VCaP (cell line): ENCODE measurements around the gene SLC16A2.
"Not testable (repeated sequence)": the region's sequence is repeated elsewhere in the genome, so short reads cannot be mapped to it uniquely, and the experiment has no call there.

Source experiments
- H3K27ac ChIP-seq: fragments of 450-650 bp; 2 replicates; pipeline ENCODE4 v1.5.1; 2017
- TF ChIP-seq, protein P1 (sequence below): fragments of 450-650 bp; conservative IDR thresholded peaks from 2 replicates; pipeline ENCODE4 v1.5.1; 2017; ENCODE audit warnings: mild to moderate bottlenecking, moderate library complexity

SLC16A2 gene

GRCh38 chrX:74506317-74507115, 85.2 kb downstream of the SLC16A2 start:
- TF ChIP-seq, protein P1, sequence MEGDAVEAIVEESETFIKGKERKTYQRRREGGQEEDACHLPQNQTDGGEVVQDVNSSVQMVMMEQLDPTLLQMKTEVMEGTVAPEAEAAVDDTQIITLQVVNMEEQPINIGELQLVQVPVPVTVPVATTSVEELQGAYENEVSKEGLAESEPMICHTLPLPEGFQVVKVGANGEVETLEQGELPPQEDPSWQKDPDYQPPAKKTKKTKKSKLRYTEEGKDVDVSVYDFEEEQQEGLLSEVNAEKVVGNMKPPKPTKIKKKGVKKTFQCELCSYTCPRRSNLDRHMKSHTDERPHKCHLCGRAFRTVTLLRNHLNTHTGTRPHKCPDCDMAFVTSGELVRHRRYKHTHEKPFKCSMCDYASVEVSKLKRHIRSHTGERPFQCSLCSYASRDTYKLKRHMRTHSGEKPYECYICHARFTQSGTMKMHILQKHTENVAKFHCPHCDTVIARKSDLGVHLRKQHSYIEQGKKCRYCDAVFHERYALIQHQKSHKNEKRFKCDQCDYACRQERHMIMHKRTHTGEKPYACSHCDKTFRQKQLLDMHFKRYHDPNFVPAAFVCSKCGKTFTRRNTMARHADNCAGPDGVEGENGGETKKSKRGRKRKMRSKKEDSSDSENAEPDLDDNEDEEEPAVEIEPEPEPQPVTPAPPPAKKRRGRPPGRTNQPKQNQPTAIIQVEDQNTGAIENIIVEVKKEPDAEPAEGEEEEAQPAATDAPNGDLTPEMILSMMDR = no peak
- H3K27ac ChIP-seq = no peak overlapping the region

DNA sequence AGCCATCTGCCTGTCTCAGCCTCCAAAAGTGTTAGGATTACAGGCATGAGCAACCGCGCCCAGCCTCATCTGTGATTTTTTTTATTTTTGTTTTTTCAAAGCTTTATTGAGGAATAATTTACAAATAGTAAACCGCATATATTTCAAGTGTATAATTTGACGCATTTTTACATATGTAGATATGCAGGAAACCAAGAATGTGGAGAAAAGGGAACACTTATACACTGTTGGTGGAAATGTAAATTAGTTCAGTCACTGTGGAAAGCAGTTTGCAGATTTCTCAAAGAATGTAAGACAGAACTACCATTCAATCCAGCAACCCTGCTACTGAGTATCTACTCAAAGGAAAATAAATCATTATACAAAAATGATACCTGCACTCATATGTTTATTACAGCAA, 85.9 kb downstream of the SLC16A2 start:
- no peak overlapping the region for H3K27ac ChIP-seq

DNA sequence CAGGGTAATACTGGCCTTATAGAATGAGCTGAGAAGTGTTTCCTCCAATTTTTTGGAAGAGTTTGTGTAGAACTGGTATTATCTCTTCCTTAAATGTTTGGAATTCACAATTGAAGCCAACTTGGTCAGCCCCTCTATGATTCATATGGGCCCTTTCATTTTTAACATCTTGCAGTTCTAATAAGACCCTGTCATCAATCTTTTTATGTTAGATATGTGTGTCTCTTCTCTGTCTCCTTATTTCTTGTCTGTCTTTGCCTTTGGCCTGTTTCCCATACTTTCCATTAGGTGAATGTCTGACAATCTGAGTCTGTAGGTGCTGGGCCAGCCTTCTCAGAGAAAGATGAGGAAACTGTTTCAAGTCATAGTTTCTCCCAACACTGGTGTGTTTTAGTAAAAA, 88.7 kb downstream of the SLC16A2 start:
- no peak overlapping the region for H3K27ac ChIP-seq
- TF ChIP-seq, protein P1 = no peak

More for the DNA sequence above, 85.9 kb downstream of the SLC16A2 start:
- TF ChIP-seq, protein P1 = no peak

GRCh38 chrX:74510401-74510800, 89.1 kb downstream of the SLC16A2 start:
- TF ChIP-seq, protein P1 = no peak
- H3K27ac ChIP-seq = no peak overlapping the region

DNA sequence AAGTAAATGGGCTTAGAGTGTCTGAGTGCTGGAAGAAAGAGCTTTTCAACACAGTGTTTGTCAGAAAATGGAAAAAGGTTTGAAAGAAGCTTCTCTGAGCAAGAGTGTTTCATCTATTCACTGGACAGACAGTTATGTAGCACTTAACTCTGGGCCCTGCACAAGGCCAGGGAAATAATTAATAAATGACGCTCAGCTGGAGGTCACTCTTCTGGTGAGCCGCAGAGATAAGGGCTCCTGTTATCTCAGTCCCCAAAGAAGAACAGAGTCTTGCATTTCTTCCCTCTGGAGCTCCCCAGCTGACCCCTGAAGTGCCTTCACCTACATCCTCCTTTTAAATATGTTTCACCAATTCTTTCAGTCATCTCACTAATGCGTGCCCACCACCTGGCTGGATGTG, 90.4 kb downstream of the SLC16A2 start:
- TF ChIP-seq, protein P1 = no peak
- H3K27ac ChIP-seq = no peak overlapping the region

GRCh38 chrX:74514384-74514783, 93.1 kb downstream of the SLC16A2 start:
- TF ChIP-seq, protein P1 = no peak
- no peak overlapping the region for H3K27ac ChIP-seq

GRCh38 chrX:74515356-74515755, 94.1 kb downstream of the SLC16A2 start:
- TF ChIP-seq, protein P1 = no peak
- H3K27ac ChIP-seq = no peak overlapping the region

DNA sequence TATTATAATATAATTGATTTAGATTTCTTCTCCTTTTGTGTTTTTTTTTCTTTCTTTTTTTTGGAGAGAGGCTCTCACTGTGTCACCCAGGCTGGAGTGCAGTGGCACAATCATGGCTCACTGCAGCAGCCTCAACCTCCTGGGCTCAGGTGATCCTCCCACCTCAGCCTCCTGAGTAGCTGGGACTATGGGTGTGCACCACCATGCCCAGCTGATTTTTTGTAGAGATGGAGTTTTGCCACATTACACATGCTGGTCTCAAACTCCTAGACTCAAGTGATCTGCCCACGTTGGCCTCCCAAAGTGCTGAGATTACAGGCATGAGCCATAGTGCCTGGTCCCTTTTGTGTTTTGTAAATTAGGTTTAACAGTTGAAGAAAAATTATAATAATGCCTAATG, 94.7 kb downstream of the SLC16A2 start:
- H3K27ac ChIP-seq = not testable (repeated sequence)
